HG03432 (cell line): Measurements from ENCODE around the gene TTF1.
A peak's percentile ranks its signal among the peaks of the same experiment; 100 is the strongest.

Experiments
- ATAC-seq: cut with Tn5 transposase; IDR thresholded peaks from one replicate; pipeline ENCODE4 v1.9.1; 2021; ENCODE audit warnings: mild to moderate bottlenecking, moderate library complexity; ENCODE audit not compliant: unreplicated experiment

Gene TTF1

GRCh38 chr9:132406554-132407122 is at the start of gene TTF1:
Gene TTF1, minus strand, starts transcription at chr9:132406840. Its CDS starts 4,019 bp downstream, at chr9:132402821.
- peak; percentile 76 for ATAC-seq

- ATAC-seq = no peak
These were observed 49.6 kb upstream of the TTF1 start for GRCh38 chr9:132456241-132456640.

- ATAC-seq = no peak
These were observed 44.6 kb upstream of the TTF1 start for GRCh38 chr9:132451276-132451675.

- no peak for ATAC-seq
These were observed 41.3 kb upstream of the TTF1 start for GRCh38 chr9:132447902-132448301.

GRCh38 chr9:132447346-132447745 is 40.7 kb upstream of the TTF1 start:
- ATAC-seq = no peak

- no peak for ATAC-seq
These were observed 40.2 kb upstream of the TTF1 start for GRCh38 chr9:132446887-132447286.

GRCh38 chr9:132443951-132444607 is 37.4 kb upstream of the TTF1 start:
- no peak for ATAC-seq

GRCh38 chr9:132441404-132441803 is 34.8 kb upstream of the TTF1 start:
- ATAC-seq = no peak

GRCh38 chr9:132440735-132441134 is 34.1 kb upstream of the TTF1 start:
- no peak for ATAC-seq

GRCh38 chr9:132439153-132439552 is 32.5 kb upstream of the TTF1 start:
- no peak for ATAC-seq

GRCh38 chr9:132434881-132435280 is 28.2 kb upstream of the TTF1 start:
- ATAC-seq = no peak

- no peak for ATAC-seq
These were observed 24.4 kb upstream of the TTF1 start for GRCh38 chr9:132430998-132431397.

GRCh38 chr9:132426639-132427414 is 20.2 kb upstream of the TTF1 start:
- no peak for ATAC-seq

- no peak for ATAC-seq
These were observed 19.0 kb upstream of the TTF1 start for GRCh38 chr9:132425675-132426062.

GRCh38 chr9:132424857-132425674 is 18.4 kb upstream of the TTF1 start:
- ATAC-seq = no peak

GRCh38 chr9:132423503-132423902 is 16.9 kb upstream of the TTF1 start:
- ATAC-seq = no peak

GRCh38 chr9:132422574-132422973 is 15.9 kb upstream of the TTF1 start:
- ATAC-seq = no peak

- no peak for ATAC-seq
These were observed 12.2 kb upstream of the TTF1 start for GRCh38 chr9:132418726-132419363.

GRCh38 chr9:132415181-132415580 is 8.5 kb upstream of the TTF1 start:
- no peak for ATAC-seq

GRCh38 chr9:132414731-132415130 is 8.1 kb upstream of the TTF1 start:
- no peak for ATAC-seq

GRCh38 chr9:132413926-132414325 is 7.3 kb upstream of the TTF1 start:
- no peak for ATAC-seq
